HG03378 (cell line): ENCODE measurements around the gene KIFC3.

Experiments used
- ATAC-seq: cut with Tn5 transposase; IDR thresholded peaks from one replicate; pipeline ENCODE4 v1.9.1; 2021; ENCODE audit warnings: mild to moderate bottlenecking, moderate library complexity; ENCODE audit not compliant: unreplicated experiment

KIFC3 gene

GRCh38 chr16:57771141-57771785, 31.0 kb downstream of the KIFC3 start:
- no peak for ATAC-seq

GRCh38 chr16:57770361-57770760, 31.9 kb downstream of the KIFC3 start:
- ATAC-seq: no peak

- ATAC-seq: no peak
These were observed 32.6 kb downstream of the KIFC3 start for GRCh38 chr16:57769541-57770145.

GRCh38 chr16:57766714-57767348, 35.5 kb downstream of the KIFC3 start:
- ATAC-seq: no peak

GRCh38 chr16:57765160-57765728, 37.0 kb downstream of the KIFC3 start:
- ATAC-seq: no peak

- ATAC-seq: no peak
These were observed 37.7 kb downstream of the KIFC3 start for GRCh38 chr16:57764341-57765159.

GRCh38 chr16:57764006-57764340, 38.3 kb downstream of the KIFC3 start:
- ATAC-seq: no peak

GRCh38 chr16:57763285-57764005, 38.8 kb downstream of the KIFC3 start:
- no peak for ATAC-seq

GRCh38 chr16:57762365-57763040, 39.8 kb downstream of the KIFC3 start:
- no peak for ATAC-seq

GRCh38 chr16:57761957-57762356, 40.3 kb downstream of the KIFC3 start:
- ATAC-seq: no peak

GRCh38 chr16:57761301-57761700, 41.0 kb downstream of the KIFC3 start:
- ATAC-seq: no peak

- ATAC-seq: no peak
These were observed 41.7 kb downstream of the KIFC3 start for GRCh38 chr16:57760357-57761160.

- no peak for ATAC-seq
These were observed 42.5 kb downstream of the KIFC3 start for GRCh38 chr16:57759541-57760356.

- no peak for ATAC-seq
These were observed 43.2 kb downstream of the KIFC3 start for GRCh38 chr16:57759131-57759530.

- ATAC-seq: no peak
These were observed 43.8 kb downstream of the KIFC3 start for GRCh38 chr16:57758331-57759117.

GRCh38 chr16:57757883-57758282, 44.4 kb downstream of the KIFC3 start:
- no peak for ATAC-seq

- peak; percentile 82 for ATAC-seq
These were observed 44.9 kb downstream of the KIFC3 start for GRCh38 chr16:57757326-57757786.
